ENCODE results near the gene FKBP10.

Gene FKBP10

GRCh38 chr17:41844971-41845370 lies 32.2 kb downstream of the FKBP10 start:
- TF ChIP-seq ZFP3 (CRISPR knock-in tag; IDR thresholded peaks at IDR 0.05), result no peak
- TF ChIP-seq CREB5 (CRISPR knock-in tag; IDR thresholded peaks at IDR 0.05; ENCODE audit: low read depth), result no peak
- no peak for TF ChIP-seq ZNF8 (CRISPR knock-in tag; IDR thresholded peaks at IDR 0.05)
- no peak for TF ChIP-seq OSR1 (CRISPR knock-in tag; IDR thresholded peaks at IDR 0.05)
- TF ChIP-seq TOX (CRISPR knock-in tag; IDR thresholded peaks at IDR 0.05; ENCODE audit: borderline replicate concordance), result no peak
- no peak for TF ChIP-seq TSHZ2 (CRISPR knock-in tag; IDR thresholded peaks at IDR 0.05)
- TF ChIP-seq CSDC2 (CRISPR knock-in tag; IDR thresholded peaks at IDR 0.05), result no peak
- no peak for TF ChIP-seq GLIS3 (CRISPR knock-in tag; IDR thresholded peaks at IDR 0.05)
- TF ChIP-seq BACH2 (CRISPR knock-in tag; IDR thresholded peaks at IDR 0.05; ENCODE audit: borderline replicate concordance), result no peak
- TF ChIP-seq ISL1 (CRISPR knock-in tag; IDR thresholded peaks at IDR 0.05), result no peak
- no peak for TF ChIP-seq RARB (CRISPR knock-in tag; IDR thresholded peaks at IDR 0.05)
- TF ChIP-seq ZFP30 (CRISPR knock-in tag; IDR thresholded peaks at IDR 0.05), result no peak
- TF ChIP-seq ESRRG (CRISPR knock-in tag; IDR thresholded peaks at IDR 0.05), result no peak
- no peak for TF ChIP-seq PPARA (CRISPR knock-in tag; IDR thresholded peaks at IDR 0.05; ENCODE audit: borderline replicate concordance)
- no peak for TF ChIP-seq ZNF70 (CRISPR knock-in tag; IDR thresholded peaks at IDR 0.05)
- TF ChIP-seq ZC3H10 (CRISPR knock-in tag; IDR thresholded peaks at IDR 0.05), result no peak
- TF ChIP-seq PATZ1 (CRISPR knock-in tag; IDR thresholded peaks at IDR 0.05; ENCODE audit: borderline replicate concordance), result no peak
- no peak for ATAC-seq

GRCh38 chr17:41848788-41849187 lies 36.0 kb downstream of the FKBP10 start:
- peak; percentile 48; the same call in 2 of the 3 replicates for ATAC-seq
- TF ChIP-seq CREB5 (CRISPR knock-in tag; IDR thresholded peaks at IDR 0.05; ENCODE audit: low read depth), result no peak
- TF ChIP-seq TCF4 (CRISPR knock-in tag; IDR thresholded peaks at IDR 0.05; ENCODE audit: borderline replicate concordance), result no peak
- TF ChIP-seq ZC3H10 (CRISPR knock-in tag; IDR thresholded peaks at IDR 0.05), result no peak
- TF ChIP-seq CSRNP3 (CRISPR knock-in tag; IDR thresholded peaks at IDR 0.05), result no peak
- no peak for TF ChIP-seq ZFP30 (CRISPR knock-in tag; IDR thresholded peaks at IDR 0.05)
- TF ChIP-seq BACH2 (CRISPR knock-in tag; IDR thresholded peaks at IDR 0.05; ENCODE audit: borderline replicate concordance), result no peak
- TF ChIP-seq ZNF565 (CRISPR knock-in tag; conservative IDR thresholded peaks at IDR 0.05; ENCODE audit: low read depth), result no peak

GRCh38 chr17:41849251-41849990 lies 36.6 kb downstream of the FKBP10 start:
- ATAC-seq, result no peak
- TF ChIP-seq TCF4 (CRISPR knock-in tag; IDR thresholded peaks at IDR 0.05; ENCODE audit: borderline replicate concordance), result no peak
- no peak for TF ChIP-seq POU6F1 (CRISPR knock-in tag; IDR thresholded peaks at IDR 0.05; ENCODE audit: borderline replicate concordance, low read depth)
- TF ChIP-seq CSRNP3 (CRISPR knock-in tag; IDR thresholded peaks at IDR 0.05), result no peak
- TF ChIP-seq ESRRG (CRISPR knock-in tag; IDR thresholded peaks at IDR 0.05), result no peak
- TF ChIP-seq ZNF8 (CRISPR knock-in tag; IDR thresholded peaks at IDR 0.05), result no peak
- TF ChIP-seq CREB5 (CRISPR knock-in tag; IDR thresholded peaks at IDR 0.05; ENCODE audit: low read depth), result no peak
- TF ChIP-seq ZFP30 (CRISPR knock-in tag; IDR thresholded peaks at IDR 0.05), result no peak
- TF ChIP-seq PATZ1 (CRISPR knock-in tag; IDR thresholded peaks at IDR 0.05; ENCODE audit: borderline replicate concordance), result no peak
